K562 (cell line): Measurements from ENCODE around the gene MARCHF3. TPM values are rescaled to one million over a fixed set of nuclear protein-coding genes. Genes with fewer than 3 reads are reported as not detected.

Source experiments
- ATAC-seq: fragments of 200-7000 bp; cut with Tn5 transposase; 3 replicates; pipeline ENCODE4 v1.9.1; 2020; ENCODE audit warnings: moderate library complexity
- BruUV-seq: library from RNA; stranded (reverse); fragments of 400-500 nt; replicated peaks from 2 replicates; lab custom pipeline; 2021; lab: Mats Ljungman, UMichigan
- CTCF ChIA-PET: fragments of 300-600 bp; formaldehyde crosslinking; extraction: SDS; loops from one replicate; lab custom pipeline; 2021; ENCODE audit warnings: low intra/inter-chr PET ratio; lab: Yijun Ruan, JAX
- POLR2A ChIA-PET: fragments of 300-600, 350-650 bp; sonication (Branson Sonifier 250); formaldehyde crosslinking; extraction: SDS; loops from one replicate; lab custom pipeline; 2021; ENCODE audit warnings: antibody characterized with exemption, inconsistent platforms; lab: Yijun Ruan, JAX
- DNase-seq, 4 experiments: peaks; one replicate each; pipeline versions ENCODE4 v3.0.0 to v3.0.0-alpha.2; 2011 to 2018; ENCODE audit warnings: low spot score in 3 of 4, mixed read lengths in 3 of 4; ENCODE audit errors: extremely low read depth in 1 of 4
- FAIRE-seq: peaks from 2 replicates; lab custom pipeline; 2011; peaks lifted over from hg19 to GRCh38; lab: Jason Lieb, UNC
- H2AFZ ChIP-seq: 2 replicates; pipeline ENCODE4 v1.6.0; 2011; ENCODE audit warnings: low read depth, low read length, control low read depth, inconsistent platforms
- H3K27ac ChIP-seq: fragments of 200-600 bp; 3 replicates; pipeline ENCODE4 v1.8.0; 2011; ENCODE audit warnings: low read depth, mild to moderate bottlenecking, control low read depth, inconsistent platforms, low read length, moderate library complexity, mixed read lengths; ENCODE audit errors: extremely low read depth
- H3K27me3 ChIP-seq, 2 experiments: fragments of 300-600 bp in 1 of 2; 2 replicates in 1 of 2; 3 replicates in 1 of 2; pipeline versions ENCODE4 v1.6.0 to v1.8.0; 2011; ENCODE audit warnings: inconsistent platforms in 2 of 2, low read length in 2 of 2, mild to moderate bottlenecking in 1 of 2, mixed read lengths in 1 of 2, moderate library complexity in 1 of 2; ENCODE audit not compliant: control insufficient read depth in 2 of 2, insufficient read depth in 2 of 2
- H3K36me3 ChIP-seq: fragments of 300-600 bp; 3 replicates; pipeline ENCODE4 v1.8.0; 2011; ENCODE audit warnings: mild to moderate bottlenecking, low read length, inconsistent platforms; ENCODE audit not compliant: control insufficient read depth, insufficient read depth
- H3K4me1 ChIP-seq, 2 experiments: fragments of 200-600 bp in 1 of 2; replicated peaks in 1 of 2; 2 replicates in 1 of 2; 3 replicates in 1 of 2; pipeline versions ENCODE4 v1.5.1 to v1.8.0; 2011; ENCODE audit warnings: inconsistent platforms in 2 of 2, low read length in 2 of 2, mild to moderate bottlenecking in 1 of 2, mixed read lengths in 1 of 2, moderate library complexity in 1 of 2; ENCODE audit not compliant: control insufficient read depth in 2 of 2, insufficient read depth in 2 of 2
- H3K4me2 ChIP-seq: 2 replicates; pipeline ENCODE4 v1.6.1; 2011; ENCODE audit warnings: low read length, control low read depth, inconsistent platforms, mixed read lengths; ENCODE audit not compliant: insufficient read depth
- H3K4me3 ChIP-seq: fragments of 200-600 bp; sonication (generic), shearing (Covaris generic); 2 replicates; pipeline ENCODE4 v1.5.1; 2016; ENCODE audit warnings: control low read depth, inconsistent platforms
- H3K79me2 ChIP-seq: fragments of 200-600 bp; 3 replicates; pipeline ENCODE4 v1.8.0; 2011; ENCODE audit warnings: low read length, inconsistent platforms; ENCODE audit not compliant: control insufficient read depth, insufficient read depth
- H3K9ac ChIP-seq, 2 experiments: 2 replicates each; pipeline versions ENCODE4 v1.6.0 to v1.6.1; 2011; ENCODE audit warnings: low read depth in 2 of 2, low read length in 2 of 2, control low read depth in 1 of 2, inconsistent platforms in 1 of 2, mild to moderate bottlenecking in 1 of 2, mixed read lengths in 1 of 2; ENCODE audit not compliant: insufficient read depth in 1 of 2
- H3K9me1 ChIP-seq: one replicate; pipeline ENCODE4 v1.6.0; 2011; ENCODE audit warnings: inconsistent platforms, mild to moderate bottlenecking, low read length, moderate library complexity; ENCODE audit not compliant: control insufficient read depth, insufficient read depth
- H3K9me3 ChIP-seq: replicated peaks from 2 replicates; pipeline ENCODE4 v1.5.1; 2011; ENCODE audit warnings: low read depth, low read length, inconsistent platforms; ENCODE audit not compliant: control insufficient read depth, insufficient read depth
- H4K20me1 ChIP-seq: replicated peaks from 2 replicates; pipeline ENCODE4 v1.6.1; 2011; ENCODE audit warnings: low read length, inconsistent platforms, mixed read lengths; ENCODE audit not compliant: control insufficient read depth, insufficient read depth
- ARID1B ChIP-seq: fragments of 450-650 bp; IDR thresholded peaks from 2 replicates; pipeline ENCODE4 v1.6.1; 2016; ENCODE audit warnings: antibody characterized with exemption, mild to moderate bottlenecking, inconsistent platforms
- CHD4 ChIP-seq: fragments of 200-600 bp; sonication (generic); IDR thresholded peaks from 3 replicates; pipeline ENCODE4 v1.6.1; 2012; ENCODE audit warnings: low read depth, mild to moderate bottlenecking, mixed read lengths, low read length, inconsistent platforms; ENCODE audit not compliant: insufficient read depth, insufficient replicate concordance, poor library complexity, severe bottlenecking
- FOXM1 ChIP-seq, 2 experiments: fragments of 450-650 bp in 1 of 2; sonication (generic) in 1 of 2; formaldehyde crosslinking in 1 of 2; IDR thresholded peaks; 2 replicates each; pipeline versions ENCODE4 v1.6.1 to v1.9.0; 2017 to 2022; ENCODE audit warnings: low read depth in 2 of 2, mild to moderate bottlenecking in 2 of 2, missing genetic modification reagents in 1 of 2, moderate library complexity in 1 of 2
- KLF13 ChIP-seq: fragments of 450-650 bp; IDR thresholded peaks from 2 replicates; pipeline ENCODE4 v1.6.1; 2016; ENCODE audit warnings: missing genetic modification characterization, low read depth, mild to moderate bottlenecking, missing compliant biosample characterization, moderate library complexity, borderline replicate concordance
- L3MBTL2 ChIP-seq: fragments of 450-650 bp; IDR thresholded peaks from 2 replicates; pipeline ENCODE4 v1.6.1; 2016; ENCODE audit warnings: mild to moderate bottlenecking, moderate library complexity
- LEF1 ChIP-seq: fragments of 450-650 bp; IDR thresholded peaks from 2 replicates; pipeline ENCODE4 v1.6.1; 2016; ENCODE audit warnings: mild to moderate bottlenecking
- TAF1 ChIP-seq: IDR thresholded peaks from 2 replicates; pipeline ENCODE4 v1.6.1; 2011; ENCODE audit warnings: mild to moderate bottlenecking, low read length, moderate library complexity; ENCODE audit not compliant: insufficient read depth, control insufficient read depth, severe bottlenecking; ENCODE audit errors: extremely low read depth
- TEAD2 ChIP-seq: fragments of 450-650 bp; IDR thresholded peaks from 2 replicates; pipeline ENCODE4 v1.6.1; 2016; ENCODE audit warnings: missing genetic modification characterization, control low read depth, missing compliant biosample characterization
- XRCC3 ChIP-seq: fragments of 450-650 bp; IDR thresholded peaks from 2 replicates; pipeline ENCODE4 v1.6.1; 2017; ENCODE audit warnings: mild to moderate bottlenecking, moderate library complexity
- ZNF766 ChIP-seq: fragments of 200-800 bp; sonication (Bioruptor generic); conservative IDR thresholded peaks from 2 replicates; pipeline ENCODE4 v1.6.1; 2016; ENCODE audit warnings: missing genetic modification characterization, missing compliant biosample characterization
- ZNF778 ChIP-seq: fragments of 450-650 bp; formaldehyde crosslinking; IDR thresholded peaks from 2 replicates; pipeline ENCODE4 v1.4.0; 2020; ENCODE audit warnings: mild to moderate bottlenecking, moderate library complexity
- WGBS: fragments of 100-300 bp; shearing (Covaris generic); methylation state at CpG from one replicate; pipeline ENCODE4 v1.1.6; 2016; ENCODE audit warnings: low coverage, mixed read lengths; ENCODE audit not compliant: insufficient coverage; ENCODE audit errors: missing lambda C conversion rate; 5-methylcytosine and 5-hydroxymethylcytosine counted together
- in situ Hi-C: fragments of 300-500 bp; cut with MboI; formaldehyde crosslinking; loops from 4 replicates; pipeline ENCODE4 v1.15.0; 2018; ENCODE audit warnings: inconsistent platforms, mixed read lengths
- intact Hi-C: fragments of 100-400 bp; cut with micrococcal nuclease; formaldehyde crosslinking; loops from 2 replicates; pipeline ENCODE4 v1.14.2; 2022
- polyA plus RNA-seq, 8 experiments: library from polyadenylated mRNA; depleted of rRNA in 4 of 8; stranded (reverse) in 5 of 8; unstranded in 3 of 8; fragments of >200 nt; fragmentation: Nextera tagmentation in 2 of 8; fragmentation: Illumina TruSeq in 1 of 8; extraction: Ambion mirVana in 2 of 8; extraction: Trizol in 1 of 8; gene quantifications; 2 replicates each; pipeline versions ENCODE4 v1.2.1 to v1.2.3, GENCODE V29; 2011 to 2014; ENCODE audit warnings: inconsistent platforms in 1 of 8, missing spikeins in 1 of 8
- total RNA-seq, 7 experiments: library from RNA; depleted of rRNA in 6 of 7; stranded (reverse); fragments of >200 nt in 6 of 7; fragmentation: Illumina TruSeq in 2 of 7; extraction: Trizol in 2 of 7; gene quantifications; 2 replicates each; pipeline versions ENCODE4 v1.2.1 to v1.2.3, GENCODE V29; 2011 to 2021; ENCODE audit warnings: low replicate concordance in 1 of 7
- TF ChIP-seq, protein P1 (sequence below), 2 experiments: fragments of 450-650 bp in 1 of 2; sonication (generic) in 1 of 2; formaldehyde crosslinking in 1 of 2; IDR thresholded peaks; 2 replicates each; pipeline versions ENCODE4 v1.7.1 to v1.9.0; 2016 to 2022; ENCODE audit warnings: inconsistent platforms in 1 of 2, mild to moderate bottlenecking in 1 of 2, missing genetic modification reagents in 1 of 2

The MARCHF3 gene
- total and polyA plus RNA-seq, 9 of the 15 experiments (the other 6 are each of a cell fraction or from before 2014, with no cell fraction given), result 5.6 to 37.4 (median 16.5) TPM

GRCh38 chr5:126961128-126961527, 69.2 kb downstream of the MARCHF3 start:
- Histone ChIP-seq H3K79me2 (peaks cover 65% of the 10 kb centered on the region), H3K4me3 (no peak overlapping the region), H3K27me3 (no peaks in the 10 kb centered on the region), H3K4me2 (no peak overlapping the region), H3K9me3 (no peaks in the 10 kb centered on the region), H3K36me3 (no peaks in the 10 kb centered on the region; the same call in 2 of the 3 replicates), H3K9ac (no peak overlapping the region), H3K4me1 (peaks cover 0 to 25% of the 10 kb centered on the region in 2 experiments; a peak in 3 of 5 replicates), H4K20me1 (no peaks in the 10 kb centered on the region), H3K27ac (no peak overlapping the region), H2AFZ (no peak overlapping the region), H3K9me1 (no peaks in the 10 kb centered on the region)
- in situ Hi-C loops, result no loop called here
- 14% methylated on average over 1 of the region's 1 CpG for WGBS
- no peak for FAIRE-seq
- no TSS peak for BruUV-seq
- no peak for ATAC-seq
- DNase-seq, result no peak
- POLR2A ChIA-PET, result interaction anchor here (0.5 to 1.0 kb wide), 5 partner anchors 11 to 96 kb away, joined by 3 to 7 read pairs (median 3); no protein-coding TSS in a partner anchor
- CTCF ChIA-PET, result no interaction called here
- intact Hi-C loops, result no loop called here
- TF ChIP-seq TEAD2 (tag), result no peak
- no peak for TF ChIP-seq CHD4
- no peak for TF ChIP-seq KLF13
- no peak for TF ChIP-seq LEF1
- no peak for TF ChIP-seq FOXM1 (IDR thresholded peaks at IDR 0.05; ENCODE audit: low read depth)
- no peak for TF ChIP-seq FOXM1 (CRISPR knock-in tag; IDR thresholded peaks at IDR 0.05; ENCODE audit: low read depth)
- TF ChIP-seq, protein P1, sequence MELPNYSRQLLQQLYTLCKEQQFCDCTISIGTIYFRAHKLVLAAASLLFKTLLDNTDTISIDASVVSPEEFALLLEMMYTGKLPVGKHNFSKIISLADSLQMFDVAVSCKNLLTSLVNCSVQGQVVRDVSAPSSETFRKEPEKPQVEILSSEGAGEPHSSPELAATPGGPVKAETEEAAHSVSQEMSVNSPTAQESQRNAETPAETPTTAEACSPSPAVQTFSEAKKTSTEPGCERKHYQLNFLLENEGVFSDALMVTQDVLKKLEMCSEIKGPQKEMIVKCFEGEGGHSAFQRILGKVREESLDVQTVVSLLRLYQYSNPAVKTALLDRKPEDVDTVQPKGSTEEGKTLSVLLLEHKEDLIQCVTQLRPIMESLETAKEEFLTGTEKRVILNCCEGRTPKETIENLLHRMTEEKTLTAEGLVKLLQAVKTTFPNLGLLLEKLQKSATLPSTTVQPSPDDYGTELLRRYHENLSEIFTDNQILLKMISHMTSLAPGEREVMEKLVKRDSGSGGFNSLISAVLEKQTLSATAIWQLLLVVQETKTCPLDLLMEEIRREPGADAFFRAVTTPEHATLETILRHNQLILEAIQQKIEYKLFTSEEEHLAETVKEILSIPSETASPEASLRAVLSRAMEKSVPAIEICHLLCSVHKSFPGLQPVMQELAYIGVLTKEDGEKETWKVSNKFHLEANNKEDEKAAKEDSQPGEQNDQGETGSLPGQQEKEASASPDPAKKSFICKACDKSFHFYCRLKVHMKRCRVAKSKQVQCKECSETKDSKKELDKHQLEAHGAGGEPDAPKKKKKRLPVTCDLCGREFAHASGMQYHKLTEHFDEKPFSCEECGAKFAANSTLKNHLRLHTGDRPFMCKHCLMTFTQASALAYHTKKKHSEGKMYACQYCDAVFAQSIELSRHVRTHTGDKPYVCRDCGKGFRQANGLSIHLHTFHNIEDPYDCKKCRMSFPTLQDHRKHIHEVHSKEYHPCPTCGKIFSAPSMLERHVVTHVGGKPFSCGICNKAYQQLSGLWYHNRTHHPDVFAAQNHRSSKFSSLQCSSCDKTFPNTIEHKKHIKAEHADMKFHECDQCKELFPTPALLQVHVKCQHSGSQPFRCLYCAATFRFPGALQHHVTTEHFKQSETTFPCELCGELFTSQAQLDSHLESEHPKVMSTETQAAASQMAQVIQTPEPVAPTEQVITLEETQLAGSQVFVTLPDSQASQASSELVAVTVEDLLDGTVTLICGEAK (IDR thresholded peaks at IDR 0.05), result no peak
- TF ChIP-seq, protein P1 (CRISPR knock-in tag; IDR thresholded peaks at IDR 0.05), result no peak
- TF ChIP-seq L3MBTL2, result no peak
- no peak for TF ChIP-seq XRCC3
- TF ChIP-seq ARID1B, result no peak
- TF ChIP-seq ZNF766 (CRISPR knock-in tag), result no peak
- TF ChIP-seq ZNF778 (CRISPR knock-in tag), result no peak
- no peak for TF ChIP-seq TAF1
